HG03280 (cell line): ENCODE measurements around the gene CABCOCO1.
"Not testable (repeated sequence)": the region's sequence is repeated elsewhere in the genome, so short reads cannot be mapped to it uniquely, and the experiment has no call there.

Source experiments
- ATAC-seq: cut with Tn5 transposase; IDR thresholded peaks from one replicate; pipeline ENCODE4 v1.9.1; 2021; ENCODE audit warnings: mild to moderate bottlenecking, moderate library complexity; ENCODE audit not compliant: unreplicated experiment

Gene CABCOCO1

GRCh38 chr10:61642150-61642571 is 20.6 kb upstream of the CABCOCO1 start:
- ATAC-seq = no peak

GRCh38 chr10:61642676-61643075 is 20.1 kb upstream of the CABCOCO1 start:
- ATAC-seq = no peak

- ATAC-seq = no peak
Observed at GRCh38 chr10:61643316-61643751, 19.4 kb upstream of the CABCOCO1 start.

- ATAC-seq = no peak
Observed at GRCh38 chr10:61653699-61654098, 9.0 kb upstream of the CABCOCO1 start.

- no peak for ATAC-seq
Observed at GRCh38 chr10:61655335-61655851, 7.3 kb upstream of the CABCOCO1 start.

- ATAC-seq = no peak
Observed at GRCh38 chr10:61663466-61663865, 737 bp downstream of the CABCOCO1 start.

GRCh38 chr10:61664985-61665384 is 2.3 kb downstream of the CABCOCO1 start:
- ATAC-seq = no peak

GRCh38 chr10:61669161-61669725 is 6.5 kb downstream of the CABCOCO1 start:
- ATAC-seq = no peak

- no peak for ATAC-seq
Observed at GRCh38 chr10:61669849-61670248, 7.1 kb downstream of the CABCOCO1 start.

- ATAC-seq = no peak
Observed at GRCh38 chr10:61673360-61673759, 10.6 kb downstream of the CABCOCO1 start.

GRCh38 chr10:61682323-61682722 is 19.6 kb downstream of the CABCOCO1 start:
- ATAC-seq = no peak

- ATAC-seq = no peak
Observed at GRCh38 chr10:61683319-61683718, 20.6 kb downstream of the CABCOCO1 start.

GRCh38 chr10:61684894-61685507 is 22.3 kb downstream of the CABCOCO1 start:
- ATAC-seq = no peak

GRCh38 chr10:61688551-61689308 is 26.0 kb downstream of the CABCOCO1 start:
- ATAC-seq = no peak

GRCh38 chr10:61691667-61692066 is 28.9 kb downstream of the CABCOCO1 start:
- not testable (repeated sequence) for ATAC-seq

GRCh38 chr10:61692447-61693010 is 29.8 kb downstream of the CABCOCO1 start:
- no peak for ATAC-seq

GRCh38 chr10:61698968-61699655 is 36.4 kb downstream of the CABCOCO1 start:
- no peak for ATAC-seq

- ATAC-seq = no peak
Observed at GRCh38 chr10:61701055-61701705, 38.5 kb downstream of the CABCOCO1 start.

GRCh38 chr10:61701706-61702105 is 39.0 kb downstream of the CABCOCO1 start:
- no peak for ATAC-seq

GRCh38 chr10:61702584-61702983 is 39.9 kb downstream of the CABCOCO1 start:
- ATAC-seq = no peak
